Nephron (organoid): ENCODE results near the gene MARCKS.

Source experiments
- H3K27ac Mint-ChIP-seq, 3 experiments: 2 replicates each; pipeline ENCODE4 v1.8.0; 2020; ENCODE audit warnings: mixed read lengths in 3 of 3, mild to moderate bottlenecking in 2 of 3, moderate library complexity in 1 of 3
- H3K27me3 Mint-ChIP-seq: 2 replicates; pipeline ENCODE4 v1.8.0; 2021; ENCODE audit warnings: low read depth, mild to moderate bottlenecking, moderate library complexity, mixed read lengths
- H3K36me3 Mint-ChIP-seq: 2 replicates; pipeline ENCODE4 v1.8.0; 2020; ENCODE audit warnings: low read depth, mixed read lengths
- H3K4me1 Mint-ChIP-seq: 2 replicates; pipeline ENCODE4 v1.8.0; 2020; ENCODE audit warnings: mixed read lengths
- H3K4me3 Mint-ChIP-seq, 3 experiments: 2 replicates each; pipeline ENCODE4 v1.8.0; 2020; ENCODE audit warnings: mild to moderate bottlenecking in 3 of 3, mixed read lengths in 3 of 3, moderate library complexity in 2 of 3
- H3K9me3 Mint-ChIP-seq: 2 replicates; pipeline ENCODE4 v1.8.0; 2020; ENCODE audit warnings: mixed read lengths
- TF ChIP-seq, protein P1 (sequence below), 3 experiments: fragments of 200-600 bp; sonication (generic); IDR thresholded peaks; one replicate each; pipeline ENCODE4 v1.5.0; 2021; ENCODE audit warnings: antibody characterized with exemption in 3 of 3; ENCODE audit not compliant: unreplicated experiment in 3 of 3

MARCKS gene

DNA sequence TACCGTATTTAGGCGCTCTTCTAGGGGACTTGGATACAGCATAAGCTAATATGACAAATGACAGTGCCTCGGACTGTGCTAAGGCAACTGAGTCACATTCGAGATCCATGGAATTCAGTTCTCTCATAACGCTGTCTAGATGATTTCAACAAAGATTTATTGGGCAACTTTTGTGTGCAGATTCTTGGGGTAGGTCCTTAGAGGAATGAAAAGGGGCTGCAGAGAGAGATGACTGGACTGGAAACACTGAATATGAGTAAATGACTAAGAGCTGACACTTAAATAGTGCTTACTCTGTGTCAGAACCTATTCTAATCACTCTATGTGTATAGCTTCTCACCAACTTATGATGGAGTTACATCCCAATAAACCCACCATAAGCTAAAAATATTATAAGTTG is 36.4 kb upstream of the MARCKS start:
- H3K36me3 Mint-ChIP-seq = no peaks in the 10 kb centered on the region

DNA sequence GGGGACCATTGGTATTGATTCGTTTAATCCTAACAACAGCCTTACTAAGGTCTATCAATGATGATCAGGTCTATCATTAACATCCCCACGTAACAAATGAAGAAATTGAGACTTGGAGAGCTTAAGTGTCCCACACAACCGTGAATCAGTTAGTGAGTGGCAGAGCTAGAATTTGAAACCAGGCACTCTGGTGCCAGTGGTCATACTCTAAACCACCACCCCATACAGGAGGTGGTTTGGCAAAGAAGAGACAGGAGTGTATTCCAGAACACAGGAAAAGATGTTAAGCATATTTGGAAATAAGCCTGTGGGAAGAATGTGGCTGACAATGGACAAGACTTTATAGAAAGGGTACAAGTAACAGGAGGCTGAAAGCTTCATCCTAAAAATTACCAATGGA is 35.7 kb upstream of the MARCKS start:
- Mint-ChIP-seq H3K36me3 (no peaks in the 10 kb centered on the region), H3K4me3 (no peak overlapping the region), H3K27me3 (peaks cover 8% of the 10 kb centered on the region), H3K9me3 (peaks cover 5% of the 10 kb centered on the region), H3K4me1 (peaks cover 29% of the 10 kb centered on the region), H3K27ac (no peak overlapping the region)
- TF ChIP-seq, protein P1, sequence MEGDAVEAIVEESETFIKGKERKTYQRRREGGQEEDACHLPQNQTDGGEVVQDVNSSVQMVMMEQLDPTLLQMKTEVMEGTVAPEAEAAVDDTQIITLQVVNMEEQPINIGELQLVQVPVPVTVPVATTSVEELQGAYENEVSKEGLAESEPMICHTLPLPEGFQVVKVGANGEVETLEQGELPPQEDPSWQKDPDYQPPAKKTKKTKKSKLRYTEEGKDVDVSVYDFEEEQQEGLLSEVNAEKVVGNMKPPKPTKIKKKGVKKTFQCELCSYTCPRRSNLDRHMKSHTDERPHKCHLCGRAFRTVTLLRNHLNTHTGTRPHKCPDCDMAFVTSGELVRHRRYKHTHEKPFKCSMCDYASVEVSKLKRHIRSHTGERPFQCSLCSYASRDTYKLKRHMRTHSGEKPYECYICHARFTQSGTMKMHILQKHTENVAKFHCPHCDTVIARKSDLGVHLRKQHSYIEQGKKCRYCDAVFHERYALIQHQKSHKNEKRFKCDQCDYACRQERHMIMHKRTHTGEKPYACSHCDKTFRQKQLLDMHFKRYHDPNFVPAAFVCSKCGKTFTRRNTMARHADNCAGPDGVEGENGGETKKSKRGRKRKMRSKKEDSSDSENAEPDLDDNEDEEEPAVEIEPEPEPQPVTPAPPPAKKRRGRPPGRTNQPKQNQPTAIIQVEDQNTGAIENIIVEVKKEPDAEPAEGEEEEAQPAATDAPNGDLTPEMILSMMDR (IDR thresholded peaks at IDR 0.05; ENCODE audit: unreplicated experiment in 3 of 3) = no peak

More for the DNA sequence above, 36.4 kb upstream of the MARCKS start:
- H3K9me3 Mint-ChIP-seq = peaks cover 5% of the 10 kb centered on the region
- no peak overlapping the region for H3K27ac Mint-ChIP-seq
- no peak overlapping the region for H3K4me3 Mint-ChIP-seq
- TF ChIP-seq, protein P1 (IDR thresholded peaks at IDR 0.05; ENCODE audit: unreplicated experiment in 3 of 3) = no peak
- H3K4me1 Mint-ChIP-seq = peaks cover 25% of the 10 kb centered on the region
- H3K27me3 Mint-ChIP-seq = peaks cover 8% of the 10 kb centered on the region

DNA sequence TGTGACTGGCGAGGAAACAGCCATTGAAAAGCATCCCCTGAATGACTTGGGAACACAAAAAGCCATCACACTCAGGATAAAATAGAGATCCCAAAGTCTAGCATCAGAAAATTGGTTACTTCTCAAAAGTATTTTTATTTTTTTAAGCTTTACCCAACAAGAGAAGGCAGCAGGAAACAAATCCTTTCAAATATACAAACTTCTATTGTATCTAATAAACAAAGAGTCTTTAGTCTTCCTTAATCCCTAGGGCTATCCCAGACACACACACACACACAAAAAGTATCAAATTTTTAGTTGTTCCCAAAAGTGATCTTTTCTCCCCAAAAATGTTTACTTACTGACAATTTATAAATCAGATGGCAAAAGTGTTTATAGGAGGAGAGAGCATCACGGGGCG is 33.2 kb upstream of the MARCKS start:
- Mint-ChIP-seq H3K36me3 (no peaks in the 10 kb centered on the region), H3K4me3 (peak overlapping the region in 1 of 3 experiments; percentile 4), H3K27me3 (peaks cover 8% of the 10 kb centered on the region), H3K4me1 (peaks cover 44% of the 10 kb centered on the region), H3K27ac (peak overlapping the region; percentile 66 to 91 (median 80)), H3K9me3 (peaks cover 3% of the 10 kb centered on the region)
- TF ChIP-seq, protein P1 (IDR thresholded peaks at IDR 0.05; ENCODE audit: unreplicated experiment in 3 of 3) = no peak

DNA sequence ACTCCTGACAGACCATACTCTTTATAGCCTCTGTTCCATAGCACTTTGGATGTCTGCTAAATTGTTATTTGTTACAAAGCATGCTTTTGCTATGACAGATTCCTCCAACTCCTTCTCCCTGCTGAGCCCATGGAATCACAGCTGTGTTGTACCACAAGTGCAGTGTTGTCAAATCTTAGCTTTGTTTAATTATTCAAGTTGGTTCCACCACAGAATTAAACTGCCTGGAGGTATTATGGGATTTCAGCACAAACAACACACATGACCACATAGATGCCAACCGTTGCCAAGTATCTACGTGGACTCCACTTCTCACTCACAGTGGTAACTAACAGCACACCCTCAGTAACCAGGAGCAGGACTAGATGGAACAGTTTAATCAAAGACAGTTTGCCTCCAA is 32.7 kb upstream of the MARCKS start:
- H3K36me3 Mint-ChIP-seq = no peaks in the 10 kb centered on the region
- H3K27ac Mint-ChIP-seq = peak overlapping the region; percentile 66 to 91 (median 80)
- peaks cover 3% of the 10 kb centered on the region for H3K9me3 Mint-ChIP-seq
- H3K27me3 Mint-ChIP-seq = peaks cover 8% of the 10 kb centered on the region
- peak overlapping the region in 1 of 3 experiments; percentile 4 for H3K4me3 Mint-ChIP-seq
- TF ChIP-seq, protein P1 (IDR thresholded peaks at IDR 0.05; ENCODE audit: unreplicated experiment in 3 of 3) = no peak
- H3K4me1 Mint-ChIP-seq = peaks cover 49% of the 10 kb centered on the region

DNA sequence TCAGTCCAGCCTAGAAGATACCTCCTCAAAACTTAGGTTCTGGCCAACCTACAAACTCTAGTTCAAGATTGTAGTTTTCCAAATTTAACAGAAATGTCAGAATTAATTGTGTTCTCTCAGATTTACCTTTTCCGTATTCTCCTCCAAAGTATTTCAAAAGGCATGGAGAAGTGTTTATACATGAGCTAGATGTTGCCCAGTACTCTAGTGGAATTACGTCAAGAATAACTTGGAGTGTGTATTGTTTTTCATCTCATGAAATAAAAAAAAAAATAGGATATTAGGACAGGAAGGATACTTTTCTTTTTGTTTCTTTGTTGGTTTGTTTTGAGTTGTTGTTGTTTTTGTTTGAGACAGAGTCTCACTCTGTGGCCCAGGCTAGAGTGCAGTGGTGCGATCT is 32.3 kb upstream of the MARCKS start:
- TF ChIP-seq, protein P1 (IDR thresholded peaks at IDR 0.05; ENCODE audit: unreplicated experiment in 3 of 3) = no peak
- H3K27me3 Mint-ChIP-seq = peaks cover 8% of the 10 kb centered on the region
- H3K36me3 Mint-ChIP-seq = no peaks in the 10 kb centered on the region
- no peak overlapping the region for H3K4me3 Mint-ChIP-seq
- H3K27ac Mint-ChIP-seq = peak overlapping the region; percentile 66 to 91 (median 80)
- peaks cover 52% of the 10 kb centered on the region for H3K4me1 Mint-ChIP-seq
- peaks cover 3% of the 10 kb centered on the region for H3K9me3 Mint-ChIP-seq

DNA sequence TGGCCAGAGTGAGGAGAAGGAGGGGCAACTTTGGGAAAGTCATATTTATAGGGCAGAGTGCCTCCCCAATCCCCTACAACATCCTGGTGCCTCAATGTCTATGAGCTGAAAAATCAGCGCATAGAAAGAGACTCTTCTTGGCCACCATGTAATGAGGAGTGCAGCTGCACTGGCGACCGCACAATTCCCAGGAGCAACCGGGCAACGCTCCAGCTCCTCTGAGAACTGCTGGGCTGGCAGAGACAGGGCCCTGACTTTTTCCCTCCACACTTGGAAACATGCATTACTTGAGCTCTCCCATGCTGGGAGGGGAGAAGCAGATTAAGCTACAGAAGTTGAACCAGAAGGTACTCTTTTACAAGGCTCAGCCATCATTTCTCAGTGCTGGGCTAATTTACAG is 31.4 kb upstream of the MARCKS start:
- H3K36me3 Mint-ChIP-seq = no peaks in the 10 kb centered on the region
- TF ChIP-seq, protein P1 (IDR thresholded peaks at IDR 0.05; ENCODE audit: unreplicated experiment in 3 of 3) = no peak
- peaks cover 52% of the 10 kb centered on the region for H3K4me1 Mint-ChIP-seq
- peak overlapping the region in 1 of 3 experiments; percentile 25 for H3K4me3 Mint-ChIP-seq
- peaks cover 8% of the 10 kb centered on the region for H3K27me3 Mint-ChIP-seq
- H3K27ac Mint-ChIP-seq = peak overlapping the region; percentile 57 to 92 (median 91)
- H3K9me3 Mint-ChIP-seq = peaks cover 3% of the 10 kb centered on the region
